KMS-11 (cell line): ENCODE results near the gene RNF112.

Experiments
- H2AFZ ChIP-seq: fragments of 200-600 bp; sonication (generic); 2 replicates; pipeline ENCODE4 v1.6.1; 2016; ENCODE audit warnings: antibody characterized with exemption, mixed run types, low read depth
- H3K27ac ChIP-seq: fragments of 200-600 bp; sonication (generic); 2 replicates; pipeline ENCODE4 v1.6.1; 2016; ENCODE audit warnings: mild to moderate bottlenecking, mixed run types
- H3K27me3 ChIP-seq: fragments of 200-600 bp; sonication (generic); 2 replicates; pipeline ENCODE4 v1.6.1; 2017; ENCODE audit warnings: mild to moderate bottlenecking, low read depth, mixed run types, moderate library complexity; ENCODE audit not compliant: insufficient read depth
- H3K36me3 ChIP-seq: fragments of 200-600 bp; sonication (generic); 2 replicates; pipeline ENCODE4 v1.6.1; 2017; ENCODE audit warnings: mild to moderate bottlenecking, mixed run types; ENCODE audit not compliant: insufficient read depth
- H3K4me1 ChIP-seq: fragments of 200-600 bp; sonication (generic); 2 replicates; pipeline ENCODE4 v1.6.1; 2016; ENCODE audit warnings: mild to moderate bottlenecking, low read depth, mixed run types; ENCODE audit not compliant: poor library complexity, severe bottlenecking
- H3K4me2 ChIP-seq: fragments of 200-600 bp; sonication (generic); 2 replicates; pipeline ENCODE4 v1.7.0; 2016; ENCODE audit warnings: mild to moderate bottlenecking, mixed run types
- H3K4me3 ChIP-seq: fragments of 200-600 bp; sonication (generic); IDR thresholded peaks from 2 replicates; pipeline ENCODE4 v1.6.1; 2017; ENCODE audit warnings: low read depth, low read length, mixed read lengths; ENCODE audit not compliant: insufficient read depth
- H3K79me2 ChIP-seq: fragments of 200-600 bp; sonication (generic); 2 replicates; pipeline ENCODE4 v1.6.1; 2016; ENCODE audit warnings: low read depth, mixed run types; ENCODE audit not compliant: insufficient read depth
- H3K9ac ChIP-seq: fragments of 200-600 bp; sonication (generic); 2 replicates; pipeline ENCODE4 v1.6.1; 2016; ENCODE audit warnings: mild to moderate bottlenecking, mixed run types
- H4K20me1 ChIP-seq: fragments of 200-600 bp; sonication (generic); 2 replicates; pipeline ENCODE4 v1.6.1; 2016; ENCODE audit warnings: mild to moderate bottlenecking, mixed run types; ENCODE audit not compliant: insufficient read depth
- TF ChIP-seq, protein P1 (sequence below): fragments of 200-600 bp; sonication (generic); conservative IDR thresholded peaks from 2 replicates; pipeline ENCODE4 v1.6.1; 2017; ENCODE audit warnings: low read depth, mild to moderate bottlenecking, antibody characterized with exemption, low read length, moderate library complexity, mixed read lengths

Gene RNF112

DNA sequence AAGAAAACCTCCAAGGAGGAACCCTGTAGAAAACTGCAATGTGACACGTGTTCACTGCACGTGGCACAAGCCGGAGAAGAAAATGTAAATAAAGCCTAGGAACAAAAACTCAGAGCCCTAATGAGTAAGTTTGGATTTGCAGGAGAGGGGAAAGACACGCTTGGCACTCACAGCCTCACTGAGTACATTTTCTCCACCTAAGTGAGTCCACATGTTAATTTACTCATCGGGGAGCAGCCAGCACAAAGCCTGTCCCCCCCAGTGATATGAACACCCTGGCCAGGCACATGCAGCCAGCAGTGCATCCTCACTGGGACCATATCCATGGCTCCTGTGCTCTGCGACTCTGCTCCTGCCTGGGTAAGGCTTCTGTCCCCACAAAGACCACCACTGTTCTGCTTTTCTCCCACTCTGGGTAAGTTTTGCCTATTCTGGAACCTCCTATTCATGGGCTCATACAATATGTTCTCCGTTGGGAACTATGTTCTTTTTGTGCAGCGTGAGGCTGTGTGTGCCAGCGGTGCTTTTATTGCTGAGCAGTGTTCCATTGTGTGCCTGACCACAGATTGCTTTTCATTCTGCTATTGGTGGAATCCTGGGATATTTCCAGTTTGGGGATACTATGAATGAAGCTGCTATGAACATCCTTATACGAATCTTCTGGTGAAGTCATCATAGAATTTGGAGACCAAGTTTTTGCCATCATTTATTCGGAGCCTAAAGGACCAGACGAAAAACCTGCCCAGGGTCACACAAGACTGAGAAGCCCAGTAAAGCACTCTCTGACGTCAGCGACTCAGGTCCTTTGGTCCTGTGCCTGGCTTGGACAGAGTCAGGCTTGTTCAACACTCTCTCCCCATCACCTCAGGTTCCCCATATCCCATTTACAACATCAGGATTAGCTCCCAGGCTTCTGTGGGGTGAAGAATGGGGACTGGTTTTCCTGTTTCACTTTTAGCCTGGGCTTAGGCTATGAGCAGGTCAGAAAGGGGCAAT, 53.3 kb downstream of the RNF112 start:
- Histone ChIP-seq H2AFZ (no peak overlapping the region), H3K36me3 (no peaks in the 10 kb centered on the region), H3K27me3 (no peaks in the 10 kb centered on the region), H3K4me3 (no peak overlapping the region), H3K4me2 (no peak overlapping the region), H3K4me1 (peaks cover 40% of the 10 kb centered on the region), H3K79me2 (no peaks in the 10 kb centered on the region), H3K27ac (no peak overlapping the region), H3K9ac (no peak overlapping the region), H4K20me1 (no peaks in the 10 kb centered on the region)
- TF ChIP-seq, protein P1, sequence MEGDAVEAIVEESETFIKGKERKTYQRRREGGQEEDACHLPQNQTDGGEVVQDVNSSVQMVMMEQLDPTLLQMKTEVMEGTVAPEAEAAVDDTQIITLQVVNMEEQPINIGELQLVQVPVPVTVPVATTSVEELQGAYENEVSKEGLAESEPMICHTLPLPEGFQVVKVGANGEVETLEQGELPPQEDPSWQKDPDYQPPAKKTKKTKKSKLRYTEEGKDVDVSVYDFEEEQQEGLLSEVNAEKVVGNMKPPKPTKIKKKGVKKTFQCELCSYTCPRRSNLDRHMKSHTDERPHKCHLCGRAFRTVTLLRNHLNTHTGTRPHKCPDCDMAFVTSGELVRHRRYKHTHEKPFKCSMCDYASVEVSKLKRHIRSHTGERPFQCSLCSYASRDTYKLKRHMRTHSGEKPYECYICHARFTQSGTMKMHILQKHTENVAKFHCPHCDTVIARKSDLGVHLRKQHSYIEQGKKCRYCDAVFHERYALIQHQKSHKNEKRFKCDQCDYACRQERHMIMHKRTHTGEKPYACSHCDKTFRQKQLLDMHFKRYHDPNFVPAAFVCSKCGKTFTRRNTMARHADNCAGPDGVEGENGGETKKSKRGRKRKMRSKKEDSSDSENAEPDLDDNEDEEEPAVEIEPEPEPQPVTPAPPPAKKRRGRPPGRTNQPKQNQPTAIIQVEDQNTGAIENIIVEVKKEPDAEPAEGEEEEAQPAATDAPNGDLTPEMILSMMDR, result no peak
